HEK293 (cell line): ENCODE data around the gene THSD4.
A peak's percentile ranks its signal among the peaks of the same experiment; 100 is the strongest.

Experiments
- BCL6B ChIP-seq: fragments of 450-650 bp; formaldehyde crosslinking; IDR thresholded peaks from 2 replicates; pipeline ENCODE4 v1.5.1; 2017; ENCODE audit warnings: missing biosample characterization, missing genetic modification characterization
- FEZF1 ChIP-seq: fragments of 450-650 bp; formaldehyde crosslinking; IDR thresholded peaks from 2 replicates; pipeline ENCODE4 v1.5.1; 2016; ENCODE audit warnings: missing biosample characterization, missing genetic modification characterization
- GLI2 ChIP-seq: fragments of 450-650 bp; formaldehyde crosslinking; IDR thresholded peaks from 2 replicates; pipeline ENCODE4; 2017; ENCODE audit warnings: missing biosample characterization, missing genetic modification characterization, low read depth, borderline replicate concordance
- GLIS1 ChIP-seq: fragments of 450-650 bp; formaldehyde crosslinking; IDR thresholded peaks from 2 replicates; pipeline ENCODE4 v1.5.1; 2016; ENCODE audit warnings: missing biosample characterization, missing genetic modification characterization
- HOXD13 ChIP-seq: sonication (generic); formaldehyde crosslinking; IDR thresholded peaks from 2 replicates; pipeline ENCODE4 v1.8.0; 2022; ENCODE audit warnings: missing genetic modification reagents, borderline replicate concordance
- IKZF3 ChIP-seq: fragments of 450-650 bp; IDR thresholded peaks from 2 replicates; pipeline ENCODE4 v1.5.0; 2018; ENCODE audit warnings: missing biosample characterization, mild to moderate bottlenecking, missing genetic modification characterization, moderate library complexity
- OSR2 ChIP-seq: fragments of 450-650 bp; formaldehyde crosslinking; IDR thresholded peaks from 2 replicates; pipeline ENCODE4 v1.5.1; 2016; ENCODE audit warnings: missing biosample characterization, missing genetic modification characterization
- PRDM10 ChIP-seq: fragments of 450-650 bp; formaldehyde crosslinking; IDR thresholded peaks from 2 replicates; pipeline ENCODE4 v1.5.1; 2016; ENCODE audit warnings: missing biosample characterization, missing genetic modification characterization
- PRDM4 ChIP-seq: fragments of 450-650 bp; formaldehyde crosslinking; IDR thresholded peaks from 2 replicates; pipeline ENCODE4 v1.5.1; 2017; ENCODE audit warnings: missing biosample characterization, missing genetic modification characterization
- SCRT1 ChIP-seq: fragments of 450-650 bp; formaldehyde crosslinking; IDR thresholded peaks from 2 replicates; pipeline ENCODE4 v1.5.1; 2016; ENCODE audit warnings: missing biosample characterization, missing genetic modification characterization, borderline replicate concordance
- TCF7L2 ChIP-seq: IDR thresholded peaks from 2 replicates; pipeline ENCODE4 v1.6.1; 2011; ENCODE audit warnings: low read depth, mild to moderate bottlenecking, inconsistent platforms, low read length, moderate library complexity, borderline replicate concordance
- TRIM28 ChIP-seq: IDR thresholded peaks from 2 replicates; pipeline ENCODE4 v1.6.1; 2011; ENCODE audit warnings: low read length, control low read depth, borderline replicate concordance
- WT1 ChIP-seq: fragments of 450-650 bp; formaldehyde crosslinking; IDR thresholded peaks from 2 replicates; pipeline ENCODE4 v1.5.1; 2016; ENCODE audit warnings: missing biosample characterization, missing genetic modification characterization
- ZBTB11 ChIP-seq: fragments of 450-650 bp; formaldehyde crosslinking; conservative IDR thresholded peaks from 2 replicates; pipeline ENCODE4 v1.5.1; 2016; ENCODE audit warnings: low read depth, missing biosample characterization, missing genetic modification characterization
- ZBTB21 ChIP-seq: fragments of 450-650 bp; formaldehyde crosslinking; IDR thresholded peaks from 2 replicates; pipeline ENCODE4 v1.5.1; 2017; ENCODE audit warnings: missing biosample characterization, missing genetic modification characterization
- ZIC2 ChIP-seq: fragments of 450-650 bp; formaldehyde crosslinking; IDR thresholded peaks from 2 replicates; pipeline ENCODE4 v1.5.1; 2016; ENCODE audit warnings: missing biosample characterization, missing genetic modification characterization
- ZNF132 ChIP-seq: fragments of 450-650 bp; formaldehyde crosslinking; IDR thresholded peaks from 2 replicates; pipeline ENCODE4 v1.5.1; 2017; ENCODE audit warnings: missing biosample characterization, missing genetic modification characterization, borderline replicate concordance
- ZNF174 ChIP-seq: fragments of 450-650 bp; formaldehyde crosslinking; IDR thresholded peaks from 2 replicates; pipeline ENCODE4 v1.5.0; 2017; ENCODE audit warnings: missing biosample characterization, mild to moderate bottlenecking, missing genetic modification characterization
- ZNF18 ChIP-seq: fragments of 450-650 bp; formaldehyde crosslinking; IDR thresholded peaks from 2 replicates; pipeline ENCODE4 v1.5.1; 2016; ENCODE audit warnings: missing biosample characterization, missing genetic modification characterization
- ZNF580 ChIP-seq: fragments of 450-650 bp; formaldehyde crosslinking; IDR thresholded peaks from 2 replicates; pipeline ENCODE4 v1.5.1; 2016; ENCODE audit warnings: missing biosample characterization, missing genetic modification characterization
- ZNF585B ChIP-seq: fragments of 450-650 bp; formaldehyde crosslinking; IDR thresholded peaks from 2 replicates; pipeline ENCODE4 v1.5.1; 2016; ENCODE audit warnings: missing biosample characterization, missing genetic modification characterization
- ZNF596 ChIP-seq: fragments of 450-650 bp; IDR thresholded peaks from 2 replicates; pipeline ENCODE4 v1.5.0; 2018; ENCODE audit warnings: missing biosample characterization, mild to moderate bottlenecking, missing genetic modification characterization, moderate library complexity
- ZNF843 ChIP-seq: fragments of 450-650 bp; formaldehyde crosslinking; IDR thresholded peaks from 2 replicates; pipeline ENCODE4 v1.5.1; 2016; ENCODE audit warnings: missing biosample characterization, missing genetic modification characterization
- ZSCAN30 ChIP-seq: fragments of 450-650 bp; IDR thresholded peaks from 2 replicates; pipeline ENCODE4 v1.5.1; 2018; ENCODE audit warnings: missing biosample characterization, mild to moderate bottlenecking, missing genetic modification characterization, moderate library complexity
- ZXDB ChIP-seq: fragments of 450-650 bp; formaldehyde crosslinking; IDR thresholded peaks from 2 replicates; pipeline ENCODE4 v1.5.1; 2016; ENCODE audit warnings: missing biosample characterization, missing genetic modification characterization

Gene THSD4

GRCh38 chr15:71511796-71512681 lies 396.8 kb downstream of the THSD4 start (continued):
- TF ChIP-seq PRDM10 (tag by site-specific recombination): no peak
- TF ChIP-seq HOXD13 (CRISPR knock-in tag): peak; percentile 96
- TF ChIP-seq IKZF3 (tag by site-specific recombination): peak; percentile 37; the same call in 1 of the 2 replicates
- TF ChIP-seq TRIM28: peak; percentile 46; the same call in 1 of the 2 replicates
- 0 out of 2 replicates have a peak, but pooled peaks have one; percentile 45 for TF ChIP-seq ZNF132 (tag by site-specific recombination)
- TF ChIP-seq WT1: peak; percentile 60; the same call in 1 of the 2 replicates
- peak; percentile 90 for TF ChIP-seq ZNF843 (tag by site-specific recombination)
- no peak for TF ChIP-seq ZNF174 (tag by site-specific recombination)
- 0 out of 2 replicates have a peak, but pooled peaks have one; percentile 15 for TF ChIP-seq BCL6B (tag by site-specific recombination)
- TF ChIP-seq ZNF596: 0 out of 2 replicates have a peak, but pooled peaks have one; percentile 16
- TF ChIP-seq OSR2 (tag by site-specific recombination): peak; percentile 44; the same call in 1 of the 2 replicates
- peak; percentile 62; the same call in 1 of the 2 replicates for TF ChIP-seq ZSCAN30
- TF ChIP-seq SCRT1 (tag by site-specific recombination): peak; percentile 74
- TF ChIP-seq ZNF585B (tag by site-specific recombination): no peak
- peak; percentile 54; the same call in 1 of the 2 replicates for TF ChIP-seq GLI2
- TF ChIP-seq ZNF580 (tag by site-specific recombination): peak; percentile 53; the same call in 1 of the 2 replicates
- peak; percentile 28; the same call in 1 of the 2 replicates for TF ChIP-seq ZXDB (tag by site-specific recombination)
- peak; percentile 73 for TF ChIP-seq PRDM4 (tag by site-specific recombination)
- TF ChIP-seq FEZF1: peak; percentile 93
- peak; percentile 69 for TF ChIP-seq ZNF18 (tag by site-specific recombination)
- TF ChIP-seq ZBTB21 (tag by site-specific recombination): no peak
- TF ChIP-seq ZIC2: peak; percentile 83
- TF ChIP-seq TCF7L2: 0 out of 2 replicates have a peak, but pooled peaks have one; percentile 53
- peak; percentile 77 for TF ChIP-seq GLIS1 (tag by site-specific recombination)
- peak; percentile 67 for TF ChIP-seq ZBTB11 (tag by site-specific recombination)
